T-cell (primary cell): ENCODE data around the gene PPP1R14D. TPM values are rescaled to one million over a fixed set of nuclear protein-coding genes. Genes with fewer than 3 reads are reported as not detected.

ENCODE experiments used
- ATAC-seq, 4 experiments: fragments of 200-7000 bp in 3 of 4; fragments of 150-1000 bp in 1 of 4; cut with Tn5 transposase; replicated peaks in 1 of 4; 1 replicate in 3 of 4; 2 replicates in 1 of 4; pipeline ENCODE4 v1.10.0; 2021; ENCODE audit warnings: moderate library complexity in 3 of 4, mild to moderate bottlenecking in 2 of 4, moderate number of reproducible peaks in 1 of 4
- CTCF ChIA-PET, 2 donors: fragments of 300-600 bp; sonication (Branson Sonifier 250); formaldehyde crosslinking; loops; one replicate each; lab custom pipeline; 2022; ENCODE audit warnings: antibody characterized with exemption in 2 of 2; lab: Charles Lee
- POLR2A ChIA-PET, 2 donors: fragments of 300-600 bp; sonication (Branson Sonifier 250); formaldehyde crosslinking; loops; one replicate each; lab custom pipeline; 2022; ENCODE audit warnings: antibody characterized with exemption in 2 of 2; lab: Charles Lee
- DNase-seq, 35 experiments: peaks; one replicate each; pipeline versions ENCODE4 v3.0.0 to v3.0.0-alpha.2; 2013 to 2023
- H3K27ac ChIP-seq: one replicate; pipeline ENCODE4 v1.5.1; 2013; ENCODE audit warnings: low read length
- H3K27me3 ChIP-seq, 2 experiments: replicated peaks in 1 of 2; 1 replicate in 1 of 2; 2 replicates in 1 of 2; pipeline versions ENCODE4 v1.6.1 to v1.7.0; 2013; ENCODE audit warnings: low read length in 1 of 2, mixed read lengths in 1 of 2; ENCODE audit not compliant: control insufficient read depth in 2 of 2, insufficient read depth in 2 of 2; ENCODE audit errors: extremely low read depth in 1 of 2
- H3K36me3 ChIP-seq, 2 donors: 1 replicate in 1 of 2; 2 replicates in 1 of 2; pipeline versions ENCODE4 v1.6.1 to v1.7.0; 2013; ENCODE audit warnings: low read length in 1 of 2; ENCODE audit not compliant: control insufficient read depth in 2 of 2, insufficient read depth in 1 of 2; ENCODE audit errors: extremely low read depth in 1 of 2
- H3K4me1 ChIP-seq, 2 experiments: 1 replicate in 1 of 2; 2 replicates in 1 of 2; pipeline versions ENCODE4 v1.6.1 to v1.7.0; 2013; ENCODE audit warnings: low read length in 2 of 2, mixed read lengths in 1 of 2; ENCODE audit not compliant: insufficient read depth in 2 of 2, control insufficient read depth in 1 of 2; ENCODE audit errors: extremely low read depth in 1 of 2
- H3K4me3 ChIP-seq, 2 donors: 1 replicate in 1 of 2; 2 replicates in 1 of 2; pipeline versions ENCODE4 v1.5.1 to v1.7.0; 2013; ENCODE audit warnings: mild to moderate bottlenecking in 2 of 2, low read length in 1 of 2, moderate library complexity in 1 of 2; ENCODE audit not compliant: control insufficient read depth in 1 of 2; ENCODE audit errors: extremely low read depth in 1 of 2
- H3K9me3 ChIP-seq: 2 replicates; pipeline ENCODE4 v1.7.0; 2013
- H3K27ac Mint-ChIP-seq, 2 donors: one replicate each; pipeline ENCODE4 v1.8.0; 2020 to 2021; ENCODE audit warnings: mild to moderate bottlenecking in 2 of 2, mixed read lengths in 2 of 2
- H3K27me3 Mint-ChIP-seq, 2 donors: one replicate each; pipeline ENCODE4 v1.8.0; 2021 to 2022; ENCODE audit warnings: mixed read lengths in 2 of 2
- H3K36me3 Mint-ChIP-seq: one replicate; pipeline ENCODE4 v1.8.0; 2021; ENCODE audit warnings: mixed read lengths
- H3K4me1 Mint-ChIP-seq, 3 donors: one replicate each; pipeline ENCODE4 v1.8.0; 2020 to 2022; ENCODE audit warnings: mixed read lengths in 3 of 3, mild to moderate bottlenecking in 1 of 3
- H3K4me3 Mint-ChIP-seq, 3 donors: one replicate each; pipeline ENCODE4 v1.8.0; 2020 to 2022; ENCODE audit warnings: mild to moderate bottlenecking in 3 of 3, mixed read lengths in 3 of 3, moderate library complexity in 3 of 3
- H3K9me3 Mint-ChIP-seq, 3 donors: one replicate each; pipeline ENCODE4 v1.8.0; 2020 to 2022; ENCODE audit warnings: mixed read lengths in 3 of 3
- WGBS: methylation state at CpG from one replicate; pipeline ENCODE4 v1.1.5; 2013; ENCODE audit warnings: missing lambda C conversion rate; ENCODE audit not compliant: insufficient coverage; 5-methylcytosine and 5-hydroxymethylcytosine counted together
- total RNA-seq, 35 experiments: library from RNA in 6 of 35; stranded (reverse) in 6 of 35; fragments of 120-200 nt in 1 of 35; gene quantifications; one replicate each; pipeline versions ENCODE4 v1.2.1 to v1.2.4 and lab custom pipeline; 2013 to 2026

Gene PPP1R14D
- total RNA-seq, 5 donors from 2014 or later (not counting 1 experiment from before 2014, with no cell fraction given) = not detected

GRCh38 chr15:40792394-40792793, 36.1 kb downstream of the PPP1R14D start:
- ChIA-PET POLR2A (interaction anchor here in 1 of 2 donors (0.6 kb wide), 1 partner anchor 125 kb away, joined by 3 read pairs; no protein-coding TSS in a partner anchor), CTCF (interaction anchor here in 1 of 2 donors (0.7 kb wide), 1 partner anchor 27 kb away, joined by 5 read pairs; no protein-coding TSS in a partner anchor)
- DNase-seq = no peak
- H3K4me3 ChIP-seq = no peak overlapping the region
- H3K36me3 Mint-ChIP-seq = peaks cover 20% of the 10 kb centered on the region
- no peak overlapping the region for H3K4me3 Mint-ChIP-seq
- no peak overlapping the region for H3K27ac Mint-ChIP-seq
- WGBS = no CpG with 5 or more reads among the region's 3 CpGs
- no peaks in the 10 kb centered on the region for H3K27me3 ChIP-seq
- H3K4me1 Mint-ChIP-seq = peaks cover 21 to 35% (median 27%) of the 10 kb centered on the region in 3 donors
- H3K9me3 Mint-ChIP-seq = no peaks in the 10 kb centered on the region
- peaks cover 0 to 16% of the 10 kb centered on the region in 2 donors for H3K36me3 ChIP-seq
- H3K27ac ChIP-seq = no peak overlapping the region
- H3K27me3 Mint-ChIP-seq = no peaks in the 10 kb centered on the region
- H3K9me3 ChIP-seq = no peaks in the 10 kb centered on the region
- no peak for ATAC-seq
- peaks cover 0 to 15% of the 10 kb centered on the region in 2 experiments for H3K4me1 ChIP-seq

GRCh38 chr15:40790718-40791117, 37.8 kb downstream of the PPP1R14D start:
- no CpG with 5 or more reads among the region's 3 CpGs for WGBS
- H3K4me1 Mint-ChIP-seq = peaks cover 23 to 38% (median 27%) of the 10 kb centered on the region in 3 donors
- H3K27ac ChIP-seq = no peak overlapping the region
- no peak for DNase-seq
- H3K27me3 ChIP-seq = no peaks in the 10 kb centered on the region
- no peak overlapping the region for H3K27ac Mint-ChIP-seq
- no peaks in the 10 kb centered on the region for H3K9me3 ChIP-seq
- no peaks in the 10 kb centered on the region for H3K9me3 Mint-ChIP-seq
- peaks cover 0 to 13% of the 10 kb centered on the region in 2 donors for H3K36me3 ChIP-seq
- H3K4me3 ChIP-seq = no peak overlapping the region
- peaks cover 3 to 22% of the 10 kb centered on the region in 2 experiments for H3K4me1 ChIP-seq
- no peak overlapping the region for H3K4me3 Mint-ChIP-seq
- CTCF ChIA-PET = no interaction called here
- H3K27me3 Mint-ChIP-seq = no peaks in the 10 kb centered on the region
- peaks cover 14% of the 10 kb centered on the region for H3K36me3 Mint-ChIP-seq
- POLR2A ChIA-PET = no interaction called here
- no peak for ATAC-seq

DNA sequence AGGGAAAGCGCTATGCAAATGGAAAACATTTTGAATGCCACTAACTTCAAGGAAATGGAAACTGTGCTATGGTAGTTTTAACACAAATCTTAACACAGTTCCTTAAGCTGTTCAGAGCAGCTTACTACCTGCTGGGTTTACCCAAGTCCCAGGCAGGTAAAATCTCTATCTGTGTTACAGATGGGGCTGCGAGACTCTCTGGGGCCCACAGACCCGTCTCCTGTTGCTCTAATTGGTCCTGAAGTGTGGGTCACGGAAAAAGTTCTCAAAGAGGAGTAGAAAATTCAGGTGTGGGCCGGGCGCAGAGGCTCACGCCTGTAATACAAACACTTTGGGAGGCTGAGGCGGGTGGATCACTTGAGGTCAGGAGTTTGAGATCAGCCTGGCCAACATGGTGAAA, 38.5 kb downstream of the PPP1R14D start:
- ChIA-PET POLR2A (no interaction called here), CTCF (interaction anchor here in 1 of 2 donors (0.6 kb wide), 1 partner anchor 93 kb away, joined by 7 read pairs; no protein-coding TSS in a partner anchor)
- ATAC-seq = no peak
- peaks cover 14% of the 10 kb centered on the region for H3K36me3 Mint-ChIP-seq
- H3K27ac Mint-ChIP-seq = no peak overlapping the region
- Histone ChIP-seq H3K27me3 (no peaks in the 10 kb centered on the region), H3K36me3 (peaks cover 0 to 13% of the 10 kb centered on the region in 2 donors), H3K27ac (no peak overlapping the region), H3K4me1 (peaks cover 3 to 22% of the 10 kb centered on the region in 2 experiments), H3K4me3 (no peak overlapping the region), H3K9me3 (no peaks in the 10 kb centered on the region)
- no peaks in the 10 kb centered on the region for H3K27me3 Mint-ChIP-seq
- 96% methylated on average over 5 of the region's 8 CpGs for WGBS
- DNase-seq = no peak
- H3K9me3 Mint-ChIP-seq = no peaks in the 10 kb centered on the region
- H3K4me1 Mint-ChIP-seq = peaks cover 23 to 35% (median 23%) of the 10 kb centered on the region in 3 donors
- H3K4me3 Mint-ChIP-seq = no peak overlapping the region

DNA sequence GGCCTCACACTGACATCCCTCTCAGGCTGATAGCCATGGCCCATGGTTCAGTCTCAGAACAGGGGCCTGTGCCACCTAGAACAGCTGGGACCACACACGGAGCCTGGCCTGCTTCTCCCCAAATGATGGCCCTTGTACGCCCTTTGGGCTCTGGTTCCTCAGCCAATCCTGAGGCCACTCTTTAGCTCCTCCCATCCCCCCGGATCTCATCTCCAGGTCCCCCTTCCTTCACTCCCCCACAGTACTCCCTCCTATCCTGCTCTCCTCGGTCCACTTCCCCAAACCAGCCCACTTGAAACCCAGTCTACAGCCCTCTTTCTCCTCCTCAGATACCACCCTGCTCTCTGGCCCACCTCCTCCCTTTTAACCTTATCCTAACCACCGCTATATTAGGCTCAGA, 39.4 kb downstream of the PPP1R14D start:
- no peak for DNase-seq
- peaks cover 0 to 13% of the 10 kb centered on the region in 2 donors for H3K36me3 ChIP-seq
- Mint-ChIP-seq H3K9me3 (no peaks in the 10 kb centered on the region), H3K4me1 (peaks cover 23 to 35% (median 23%) of the 10 kb centered on the region in 3 donors), H3K27ac (no peak overlapping the region), H3K36me3 (peaks cover 14% of the 10 kb centered on the region), H3K27me3 (no peaks in the 10 kb centered on the region), H3K4me3 (peak overlapping the region in 1 of 3 donors; percentile 3)
- H3K4me3 ChIP-seq = no peak overlapping the region
- POLR2A ChIA-PET = interaction anchor here in 1 of 2 donors (0.7 kb wide), 1 partner anchor 276 kb away, joined by 4 read pairs; no protein-coding TSS in a partner anchor
- H3K9me3 ChIP-seq = no peaks in the 10 kb centered on the region
- ATAC-seq = no peak
- H3K4me1 ChIP-seq = peaks cover 3 to 22% of the 10 kb centered on the region in 2 experiments
- WGBS = 97% methylated on average over 5 of the region's 5 CpGs
- H3K27ac ChIP-seq = no peak overlapping the region
- CTCF ChIA-PET = no interaction called here
- no peaks in the 10 kb centered on the region for H3K27me3 ChIP-seq

GRCh38 chr15:40787991-40788390, 40.5 kb downstream of the PPP1R14D start:
- Mint-ChIP-seq H3K9me3 (no peaks in the 10 kb centered on the region), H3K27me3 (no peaks in the 10 kb centered on the region), H3K4me3 (no peak overlapping the region), H3K27ac (no peak overlapping the region), H3K4me1 (peaks cover 23 to 27% (median 23%) of the 10 kb centered on the region in 3 donors), H3K36me3 (peaks cover 6% of the 10 kb centered on the region)
- H3K27ac ChIP-seq = peak overlapping the region; percentile 30
- H3K36me3 ChIP-seq = peaks cover 0 to 9% of the 10 kb centered on the region in 2 donors
- CTCF ChIA-PET = interaction anchor here (0.6 to 1.6 kb wide), 4 partner anchors 19 to 176 kb away, joined by 3 to 5 read pairs (median 4); partner anchors contain the start of genes DNAJC17 (in 1 of the 2), RAD51 (in 1 of the 2) and ZFYVE19 (in 1 of the 2)
- ATAC-seq (peak in 1 of 4 experiments; percentile 22), DNase-seq (no peak)
- no peaks in the 10 kb centered on the region for H3K27me3 ChIP-seq
- 82% methylated on average over 5 of the region's 6 CpGs for WGBS
- POLR2A ChIA-PET = interaction anchor here in 1 of 2 donors (0.6 kb wide), 2 partner anchors 13 to 831 kb away, joined by 3 read pairs; no protein-coding TSS in a partner anchor
- no peak overlapping the region for H3K4me3 ChIP-seq
- H3K9me3 ChIP-seq = no peaks in the 10 kb centered on the region
- peaks cover 3 to 22% of the 10 kb centered on the region in 2 experiments for H3K4me1 ChIP-seq

- peaks cover 0 to 6% of the 10 kb centered on the region in 2 donors for H3K36me3 ChIP-seq
- peaks cover 26 to 32% (median 27%) of the 10 kb centered on the region in 3 donors for H3K4me1 Mint-ChIP-seq
- H3K36me3 Mint-ChIP-seq = peaks cover 6% of the 10 kb centered on the region
- POLR2A ChIA-PET = interaction anchor here in 1 of 2 donors (0.6 to 0.7 kb wide), 2 partner anchors 14 to 116 kb away, joined by 3 read pairs; no protein-coding TSS in a partner anchor
- H3K9me3 ChIP-seq = no peaks in the 10 kb centered on the region
- H3K4me1 ChIP-seq = peaks cover 3 to 25% of the 10 kb centered on the region in 2 experiments
- peak overlapping the region in 1 of 3 donors; percentile 47 for H3K4me3 Mint-ChIP-seq
- WGBS = 57% methylated on average over 1 of the region's 4 CpGs
- peak; percentile 67 to 74 (median 70) for ATAC-seq
- CTCF ChIA-PET = interaction anchor here (0.6 to 1.6 kb wide), 4 partner anchors 17 to 108 kb away, joined by 3 to 5 read pairs (median 4); partner anchors contain the start of genes DNAJC17 (in 1 of the 2), RAD51 (in 1 of the 2) and ZFYVE19 (in 1 of the 2)
- peak overlapping the region; percentile 54 to 55 for H3K27ac Mint-ChIP-seq
- peak in 32 of 35 experiments; percentile 4 to 59 (median 41) for DNase-seq
- H3K27me3 ChIP-seq = no peaks in the 10 kb centered on the region
- H3K4me3 ChIP-seq = no peak overlapping the region
- H3K27ac ChIP-seq = peak overlapping the region; percentile 30
- H3K9me3 Mint-ChIP-seq = no peaks in the 10 kb centered on the region
- H3K27me3 Mint-ChIP-seq = no peaks in the 10 kb centered on the region
Measured at GRCh38 chr15:40787344-40787841, 41.1 kb downstream of the PPP1R14D start.
